Right lobe of liver (tissue), 4 donors: ENCODE measurements around the gene SLC51A.

ENCODE experiments used
- POLR2A ChIP-seq: fragments of 450-650 bp; IDR thresholded peaks from one replicate; pipeline ENCODE4 v1.6.1; 2017; ENCODE audit warnings: antibody characterized with exemption, mild to moderate bottlenecking
- TF ChIP-seq, protein P1 (sequence below), 4 donors: fragments of 200-600 bp in 3 of 4; fragments of 450-650 bp in 1 of 4; IDR thresholded peaks; one replicate each; pipeline versions ENCODE4 v1.5.1 to v1.8.0; 2016 to 2022; ENCODE audit warnings: antibody characterized with exemption in 4 of 4, mild to moderate bottlenecking in 2 of 4
- donor health status: DM: no; HTN: no; CAD: no.
- donor health status: DM: no; HTN: no; CAD: no.
- donor health status: DM: no; HTN: yes; CAD: no.

- TF ChIP-seq, protein P1, sequence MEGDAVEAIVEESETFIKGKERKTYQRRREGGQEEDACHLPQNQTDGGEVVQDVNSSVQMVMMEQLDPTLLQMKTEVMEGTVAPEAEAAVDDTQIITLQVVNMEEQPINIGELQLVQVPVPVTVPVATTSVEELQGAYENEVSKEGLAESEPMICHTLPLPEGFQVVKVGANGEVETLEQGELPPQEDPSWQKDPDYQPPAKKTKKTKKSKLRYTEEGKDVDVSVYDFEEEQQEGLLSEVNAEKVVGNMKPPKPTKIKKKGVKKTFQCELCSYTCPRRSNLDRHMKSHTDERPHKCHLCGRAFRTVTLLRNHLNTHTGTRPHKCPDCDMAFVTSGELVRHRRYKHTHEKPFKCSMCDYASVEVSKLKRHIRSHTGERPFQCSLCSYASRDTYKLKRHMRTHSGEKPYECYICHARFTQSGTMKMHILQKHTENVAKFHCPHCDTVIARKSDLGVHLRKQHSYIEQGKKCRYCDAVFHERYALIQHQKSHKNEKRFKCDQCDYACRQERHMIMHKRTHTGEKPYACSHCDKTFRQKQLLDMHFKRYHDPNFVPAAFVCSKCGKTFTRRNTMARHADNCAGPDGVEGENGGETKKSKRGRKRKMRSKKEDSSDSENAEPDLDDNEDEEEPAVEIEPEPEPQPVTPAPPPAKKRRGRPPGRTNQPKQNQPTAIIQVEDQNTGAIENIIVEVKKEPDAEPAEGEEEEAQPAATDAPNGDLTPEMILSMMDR (IDR thresholded peaks at IDR 0.05): no peak
- no peak for TF ChIP-seq POLR2A
Observed at GRCh38 chr3:196193736-196194541, 22.4 kb upstream of the SLC51A start.
